Transverse colon (tissue), 4 donors: ENCODE data around the gene BCKDHA.

Experiments used
- CTCF ChIP-seq, 5 experiments: fragments of 200-600 bp in 3 of 5; fragments of 450-650 bp in 2 of 5; sonication (generic) in 3 of 5; IDR thresholded peaks; 1 replicate in 2 of 5; 2 replicates in 3 of 5; pipeline ENCODE4 v1.5.1; 2016 to 2017; ENCODE audit warnings: antibody characterized with exemption in 5 of 5, inconsistent platforms in 3 of 5, mild to moderate bottlenecking in 2 of 5, moderate library complexity in 1 of 5
- POLR2AphosphoS5 ChIP-seq, 3 donors: sonication (generic); formaldehyde crosslinking; IDR thresholded peaks; one replicate each; pipeline ENCODE4 v1.6.1; 2016; ENCODE audit warnings: antibody characterized with exemption in 3 of 3

GRCh38 chr19:41405776-41406175 lies 8.2 kb downstream of the BCKDHA start:
- TF ChIP-seq POLR2AphosphoS5 (IDR thresholded peaks at IDR 0.05): no peak
- no peak for TF ChIP-seq CTCF (IDR thresholded peaks at IDR 0.05)
